GM12801 (cell line): ENCODE measurements around the gene DYNC2H1.

ENCODE experiments used
- TF ChIP-seq, protein P1 (sequence below): IDR thresholded peaks from one replicate; pipeline ENCODE4 v1.5.1; 2011; ENCODE audit warnings: control low read depth; ENCODE audit not compliant: insufficient read length; ENCODE audit errors: extremely low read depth

The DYNC2H1 gene

DNA sequence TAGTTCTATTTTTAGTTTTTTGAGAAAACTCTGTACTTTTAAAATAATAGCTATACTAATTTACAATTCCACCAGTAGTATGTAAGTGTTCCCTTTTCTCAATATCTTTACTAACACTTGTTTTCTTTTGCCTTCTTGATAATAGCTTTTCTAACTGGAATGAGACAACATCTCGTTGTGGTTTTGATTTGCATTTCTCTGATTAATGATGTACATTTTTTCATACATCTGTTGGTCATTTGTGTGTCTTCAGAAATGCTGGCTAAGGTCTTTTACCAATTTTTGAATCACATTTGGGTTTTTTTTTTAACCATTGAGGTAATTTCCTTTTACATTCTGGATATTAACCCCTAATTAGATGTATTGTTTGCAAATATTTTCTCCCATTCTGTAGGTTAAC, 258.9 kb downstream of the DYNC2H1 start:
- TF ChIP-seq, protein P1, sequence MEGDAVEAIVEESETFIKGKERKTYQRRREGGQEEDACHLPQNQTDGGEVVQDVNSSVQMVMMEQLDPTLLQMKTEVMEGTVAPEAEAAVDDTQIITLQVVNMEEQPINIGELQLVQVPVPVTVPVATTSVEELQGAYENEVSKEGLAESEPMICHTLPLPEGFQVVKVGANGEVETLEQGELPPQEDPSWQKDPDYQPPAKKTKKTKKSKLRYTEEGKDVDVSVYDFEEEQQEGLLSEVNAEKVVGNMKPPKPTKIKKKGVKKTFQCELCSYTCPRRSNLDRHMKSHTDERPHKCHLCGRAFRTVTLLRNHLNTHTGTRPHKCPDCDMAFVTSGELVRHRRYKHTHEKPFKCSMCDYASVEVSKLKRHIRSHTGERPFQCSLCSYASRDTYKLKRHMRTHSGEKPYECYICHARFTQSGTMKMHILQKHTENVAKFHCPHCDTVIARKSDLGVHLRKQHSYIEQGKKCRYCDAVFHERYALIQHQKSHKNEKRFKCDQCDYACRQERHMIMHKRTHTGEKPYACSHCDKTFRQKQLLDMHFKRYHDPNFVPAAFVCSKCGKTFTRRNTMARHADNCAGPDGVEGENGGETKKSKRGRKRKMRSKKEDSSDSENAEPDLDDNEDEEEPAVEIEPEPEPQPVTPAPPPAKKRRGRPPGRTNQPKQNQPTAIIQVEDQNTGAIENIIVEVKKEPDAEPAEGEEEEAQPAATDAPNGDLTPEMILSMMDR, result no peak

DNA sequence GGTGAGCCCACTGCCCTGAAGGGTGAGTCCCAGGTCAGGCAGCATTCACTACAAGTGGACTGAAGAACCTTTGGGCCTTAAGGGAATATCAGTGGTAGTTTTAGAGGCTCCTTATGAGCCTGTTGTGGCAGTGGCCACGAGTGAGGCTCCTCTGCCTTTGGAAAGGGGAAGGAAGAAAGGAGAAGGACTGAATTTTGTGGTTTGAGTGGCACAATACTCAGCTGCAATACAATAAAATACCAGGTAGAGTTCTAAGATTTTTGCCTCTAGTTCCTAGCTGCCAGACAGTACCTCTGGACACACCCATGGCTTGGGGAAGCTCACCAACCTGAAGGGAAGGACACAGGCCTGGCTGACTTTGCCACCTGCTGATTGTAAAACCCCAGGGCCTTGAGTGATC, 260.9 kb downstream of the DYNC2H1 start:
- TF ChIP-seq, protein P1, result no peak

DNA sequence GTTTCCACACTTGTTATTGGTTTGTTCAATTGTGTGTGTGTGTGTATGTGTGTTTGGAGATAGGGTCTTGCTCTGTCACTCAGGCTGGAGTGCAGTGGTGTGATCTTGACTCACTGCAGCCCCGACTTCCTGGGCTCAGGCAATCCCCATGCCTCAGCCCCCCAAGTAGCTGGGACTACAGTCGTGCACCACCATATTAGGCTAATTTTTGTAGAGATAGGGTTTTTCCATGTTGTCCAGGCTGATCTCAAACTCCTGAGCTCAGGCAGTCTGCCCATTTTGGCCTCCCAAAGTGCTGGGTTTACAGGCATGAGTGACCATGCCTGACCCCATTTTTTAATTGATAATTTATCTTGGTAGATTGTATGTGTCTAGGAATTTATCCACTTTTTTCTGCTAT, 263.7 kb downstream of the DYNC2H1 start:
- TF ChIP-seq, protein P1, result no peak

DNA sequence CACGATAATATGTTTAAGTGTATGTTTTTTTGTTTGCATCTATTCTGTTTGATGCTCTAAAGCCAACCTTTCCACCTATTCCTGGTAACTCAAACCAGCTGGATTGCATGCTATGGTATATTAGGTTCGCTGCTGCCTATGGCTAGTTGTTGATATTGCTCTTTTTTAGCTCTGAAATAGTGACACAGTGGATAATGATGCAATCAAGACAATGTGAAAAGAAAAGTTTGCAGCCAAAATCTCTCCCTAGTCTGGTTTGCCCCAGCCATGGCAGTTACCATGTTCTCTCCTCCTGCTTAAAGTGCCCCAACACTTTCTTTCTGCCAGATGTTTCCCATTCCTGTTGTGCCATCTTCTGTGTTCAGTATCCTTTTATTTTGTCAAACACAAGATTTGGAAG, 269.7 kb downstream of the DYNC2H1 start:
- TF ChIP-seq, protein P1, result no peak

DNA sequence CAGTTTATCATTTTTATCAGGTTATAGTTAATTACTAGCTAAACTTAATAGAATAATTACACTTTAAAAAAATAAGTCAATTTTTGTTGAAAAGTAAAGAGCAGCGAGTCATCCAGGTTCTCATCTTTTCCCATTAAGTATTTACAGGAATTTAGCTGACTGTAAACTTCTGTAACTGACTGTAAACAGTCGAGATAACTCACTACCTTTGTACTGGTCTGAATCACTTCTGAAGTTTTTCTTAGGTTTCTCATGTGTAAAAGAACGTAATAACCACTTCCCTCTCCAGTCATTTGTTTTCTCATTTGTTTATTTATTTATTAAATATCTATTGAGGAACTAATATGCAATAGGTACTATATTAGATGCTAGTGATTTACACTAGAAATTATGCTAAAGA, 270.8 kb downstream of the DYNC2H1 start:
- TF ChIP-seq, protein P1, result no peak

DNA sequence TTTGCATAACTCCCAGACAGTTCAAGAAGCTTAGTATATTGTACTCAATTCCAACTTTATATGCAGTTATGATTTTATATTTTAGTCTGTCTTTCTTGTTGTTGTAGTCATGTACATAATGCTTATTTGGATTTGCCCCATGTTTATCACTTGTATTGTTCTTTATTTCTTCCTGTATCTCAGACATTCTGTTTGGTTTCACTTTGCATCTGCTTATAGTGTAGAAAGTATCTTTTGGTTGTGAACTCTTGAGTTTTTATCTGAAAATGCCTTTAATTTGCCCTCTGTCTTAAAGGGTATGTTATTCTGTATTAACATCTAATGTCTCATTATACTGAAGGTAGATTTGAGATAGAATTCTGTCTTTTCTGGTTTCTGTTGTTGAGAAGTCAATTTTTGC, 275.4 kb downstream of the DYNC2H1 start:
- TF ChIP-seq, protein P1, result no peak

DNA sequence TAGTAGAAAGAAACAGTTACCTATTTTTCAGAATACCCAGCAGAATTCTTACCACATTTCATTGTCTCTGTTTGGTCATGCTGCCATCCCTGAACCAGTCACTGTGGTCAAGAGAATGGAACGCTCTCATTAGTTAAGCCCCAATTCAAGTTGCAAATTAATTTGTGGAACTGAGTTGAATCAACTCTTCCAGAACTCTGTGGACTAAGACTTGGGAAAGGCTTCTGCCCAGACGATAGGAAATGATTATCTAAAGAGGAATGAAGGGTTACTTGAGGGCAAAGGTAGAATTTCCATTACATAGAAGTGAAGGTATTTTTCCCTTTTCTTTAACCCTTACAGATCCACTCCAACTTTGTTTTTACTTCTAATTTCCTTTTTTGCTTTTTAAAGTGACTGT, 286.4 kb downstream of the DYNC2H1 start:
- TF ChIP-seq, protein P1, result no peak

DNA sequence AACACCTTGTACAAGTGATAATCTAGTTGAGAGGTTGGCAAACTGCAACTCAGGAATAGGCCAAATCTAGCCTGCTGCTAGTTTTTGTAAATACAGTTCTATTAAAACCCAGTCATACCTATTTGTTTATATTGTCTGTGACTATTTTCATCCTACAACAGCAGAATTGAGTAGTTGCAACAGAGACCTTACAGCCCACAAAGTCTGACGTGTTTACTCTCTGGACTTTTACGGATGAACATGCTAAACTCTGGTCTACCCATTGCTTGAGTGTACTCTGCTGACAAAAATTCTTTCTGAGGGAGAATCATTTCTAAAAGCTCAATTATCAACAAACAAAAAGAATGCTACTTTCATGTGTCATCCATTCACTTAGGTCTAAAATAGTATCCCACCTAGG, 287.0 kb downstream of the DYNC2H1 start:
- TF ChIP-seq, protein P1, result no peak
